Right lobe of liver (tissue), 4 donors: ENCODE results near the gene ELFN1.

Source experiments
- POLR2A ChIP-seq: fragments of 450-650 bp; IDR thresholded peaks from one replicate; pipeline ENCODE4 v1.6.1; 2017; ENCODE audit warnings: antibody characterized with exemption, mild to moderate bottlenecking
- TF ChIP-seq, protein P1 (sequence below), 4 donors: fragments of 200-600 bp in 3 of 4; fragments of 450-650 bp in 1 of 4; IDR thresholded peaks; one replicate each; pipeline versions ENCODE4 v1.5.1 to v1.8.0; 2016 to 2022; ENCODE audit warnings: antibody characterized with exemption in 4 of 4, mild to moderate bottlenecking in 2 of 4
- donor health status: DM: no; HTN: no; CAD: no.
- donor health status: DM: no; HTN: no; CAD: no.
- donor health status: DM: no; HTN: yes; CAD: no.

DNA sequence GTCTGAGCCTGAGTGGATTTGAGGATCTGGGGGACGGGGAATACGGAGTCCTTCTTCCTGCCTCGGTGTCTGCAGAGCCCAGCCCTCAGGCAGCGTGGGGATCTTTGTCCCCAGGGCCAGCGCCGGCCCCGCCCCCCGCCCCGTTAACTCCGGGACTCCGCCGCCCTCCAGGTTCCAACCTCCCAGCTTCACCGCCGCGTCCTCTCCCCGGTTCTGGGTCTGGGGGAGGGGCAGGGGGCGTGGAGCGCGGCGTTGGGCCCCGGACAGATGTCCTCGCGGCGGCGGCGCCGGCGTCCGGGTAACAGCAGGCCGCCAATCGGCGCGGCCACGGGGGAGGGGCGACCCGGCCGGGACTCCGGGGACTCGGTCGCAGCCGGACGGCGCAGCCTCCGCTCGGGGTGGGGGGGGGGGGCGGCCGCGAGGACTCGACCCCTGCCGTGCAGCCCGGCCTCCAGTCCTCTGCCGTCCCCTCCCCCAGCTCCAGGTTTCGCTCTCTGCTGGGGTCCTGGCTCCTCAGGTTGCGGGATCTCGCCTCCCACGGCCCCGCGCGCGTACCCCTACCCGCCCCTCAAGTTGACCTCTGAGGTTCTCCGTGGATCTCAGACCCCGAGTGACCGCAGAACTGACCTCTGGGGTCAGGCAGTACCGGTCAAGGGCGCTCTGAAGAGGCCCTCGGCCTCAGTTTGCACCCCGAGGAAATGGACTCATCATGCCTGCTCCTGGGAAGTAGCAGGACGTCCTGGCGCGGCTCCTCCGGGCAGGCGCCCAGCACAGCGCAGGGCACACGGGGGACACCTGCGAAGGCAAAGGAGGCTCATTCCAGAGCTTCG is 2.3 kb upstream of the ELFN1 start:
- TF ChIP-seq, protein P1, sequence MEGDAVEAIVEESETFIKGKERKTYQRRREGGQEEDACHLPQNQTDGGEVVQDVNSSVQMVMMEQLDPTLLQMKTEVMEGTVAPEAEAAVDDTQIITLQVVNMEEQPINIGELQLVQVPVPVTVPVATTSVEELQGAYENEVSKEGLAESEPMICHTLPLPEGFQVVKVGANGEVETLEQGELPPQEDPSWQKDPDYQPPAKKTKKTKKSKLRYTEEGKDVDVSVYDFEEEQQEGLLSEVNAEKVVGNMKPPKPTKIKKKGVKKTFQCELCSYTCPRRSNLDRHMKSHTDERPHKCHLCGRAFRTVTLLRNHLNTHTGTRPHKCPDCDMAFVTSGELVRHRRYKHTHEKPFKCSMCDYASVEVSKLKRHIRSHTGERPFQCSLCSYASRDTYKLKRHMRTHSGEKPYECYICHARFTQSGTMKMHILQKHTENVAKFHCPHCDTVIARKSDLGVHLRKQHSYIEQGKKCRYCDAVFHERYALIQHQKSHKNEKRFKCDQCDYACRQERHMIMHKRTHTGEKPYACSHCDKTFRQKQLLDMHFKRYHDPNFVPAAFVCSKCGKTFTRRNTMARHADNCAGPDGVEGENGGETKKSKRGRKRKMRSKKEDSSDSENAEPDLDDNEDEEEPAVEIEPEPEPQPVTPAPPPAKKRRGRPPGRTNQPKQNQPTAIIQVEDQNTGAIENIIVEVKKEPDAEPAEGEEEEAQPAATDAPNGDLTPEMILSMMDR (IDR thresholded peaks at IDR 0.05): no peak
- no peak for TF ChIP-seq POLR2A
